DOHH2 (cell line): ENCODE measurements around the gene ABHD10.

Source experiments
- CTCF ChIP-seq: fragments of 200-600 bp; sonication (generic); IDR thresholded peaks from one replicate; pipeline ENCODE4 v1.5.1; 2014; ENCODE audit warnings: antibody characterized with exemption, mild to moderate bottlenecking, low read depth, low read length; ENCODE audit not compliant: poor library complexity, severe bottlenecking
- EZH2phosphoT487 ChIP-seq: fragments of 200-600 bp; sonication (generic); IDR thresholded peaks from 2 replicates; pipeline ENCODE4 v1.6.1; 2017; ENCODE audit warnings: borderline replicate concordance, mild to moderate bottlenecking, antibody characterized with exemption, low read length, moderate library complexity, mixed read lengths

- TF ChIP-seq CTCF, result no peak
- no peak for TF ChIP-seq EZH2phosphoT487
Measured at GRCh38 chr3:112035241-112035640, 56.4 kb downstream of the ABHD10 start.
